ENCODE data around the gene LMNA. TPM values are rescaled to one million over a fixed set of nuclear protein-coding genes. Genes with fewer than 3 reads are reported as not detected.

LMNA gene
- total and polyA plus RNA-seq, 7 donors = 114 to 392 (median 237) TPM

GRCh38 chr1:156140879-156141707 lies 26.6 kb downstream of the LMNA start:
- TF ChIP-seq CTCF (IDR thresholded peaks at IDR 0.05) = peak; percentile 58
- DNase-seq (peak; percentile 39 to 68), ATAC-seq (peak; percentile 42 to 57 (median 49))
- H3K27ac ChIP-seq = peak overlapping the region; percentile 10
- H3K4me1 ChIP-seq = peaks cover 5% of the 10 kb centered on the region
- WGBS, 3 donors = 34 to 42% (median 40%) methylated on average over 20 of the region's 20 CpGs
- peaks cover 9 to 42% of the 10 kb centered on the region in 2 donors for H3K36me3 ChIP-seq (ENCODE audit: insufficient read depth in 1 of 2, low read depth in 1 of 2)
- H3K4me3 ChIP-seq = no peak overlapping the region
- intact Hi-C loops (cut with DNase I) = no loop called here
- no peaks in the 10 kb centered on the region for H3K9me3 ChIP-seq
- H3K27me3 ChIP-seq (ENCODE audit: insufficient read depth in 3 of 3, low read length in 2 of 3) = no peaks in the 10 kb centered on the region

GRCh38 chr1:156143765-156144489 lies 29.4 kb downstream of the LMNA start:
- H3K9me3 ChIP-seq = no peaks in the 10 kb centered on the region
- H3K27me3 ChIP-seq (ENCODE audit: insufficient read depth in 3 of 3, low read length in 2 of 3) = peaks cover 0 to 11% (median 0%) of the 10 kb centered on the region in 3 donors
- ATAC-seq (no peak), DNase-seq (peak in 1 of 2 donors; percentile 43)
- intact Hi-C loops (cut with DNase I) = no loop called here
- peaks cover 3 to 14% of the 10 kb centered on the region in 2 donors for H3K36me3 ChIP-seq (ENCODE audit: insufficient read depth in 1 of 2, low read depth in 1 of 2)
- no peak for TF ChIP-seq CTCF (IDR thresholded peaks at IDR 0.05)
- 49 to 53% (median 51%) methylated on average over 11 of the region's 11 CpGs for WGBS, 3 donors
- no peak overlapping the region for H3K4me3 ChIP-seq
- H3K27ac ChIP-seq = no peak overlapping the region
- H3K4me1 ChIP-seq = peaks cover 11% of the 10 kb centered on the region

GRCh38 chr1:156144742-156145141 lies 30.2 kb downstream of the LMNA start:
- H3K4me3 ChIP-seq = no peak overlapping the region
- 50 to 56% (median 51%) methylated on average over 5 of the region's 5 CpGs for WGBS, 3 donors
- ATAC-seq (no peak), DNase-seq (no peak)
- H3K9me3 ChIP-seq = no peaks in the 10 kb centered on the region
- peaks cover 11% of the 10 kb centered on the region for H3K4me1 ChIP-seq
- peaks cover 0 to 6% of the 10 kb centered on the region in 2 donors for H3K36me3 ChIP-seq (ENCODE audit: insufficient read depth in 1 of 2, low read depth in 1 of 2)
- H3K27me3 ChIP-seq (ENCODE audit: insufficient read depth in 3 of 3, low read length in 2 of 3) = peaks cover 0 to 12% (median 0%) of the 10 kb centered on the region in 3 donors
- TF ChIP-seq CTCF (IDR thresholded peaks at IDR 0.05) = no peak
- H3K27ac ChIP-seq = no peak overlapping the region
- intact Hi-C loops (cut with DNase I) = no loop called here

GRCh38 chr1:156145650-156146019 lies 31.1 kb downstream of the LMNA start:
- no peak for TF ChIP-seq CTCF (IDR thresholded peaks at IDR 0.05)
- Histone ChIP-seq H3K4me3 (no peak overlapping the region), H3K27me3 (ENCODE audit: insufficient read depth in 3 of 3, low read length in 2 of 3) (peaks cover 0 to 12% (median 3%) of the 10 kb centered on the region in 3 donors), H3K27ac (no peak overlapping the region), H3K9me3 (no peaks in the 10 kb centered on the region), H3K4me1 (peaks cover 11% of the 10 kb centered on the region), H3K36me3 (ENCODE audit: insufficient read depth in 1 of 2, low read depth in 1 of 2) (no peaks in the 10 kb centered on the region)
- intact Hi-C loops (cut with DNase I) = loop anchor here in 1 of 2 donors (1.0 kb wide), 1 partner anchor 80 kb away; no protein-coding TSS in a partner anchor
- ATAC-seq = no peak
- WGBS, 3 donors = 55 to 62% (median 56%) methylated on average over 2 of the region's 2 CpGs
- no peak for DNase-seq

Measured in psoas muscle (tissue), 8 donors.